Activated CD4-positive, alpha-beta T cell treated with anti-CD3 and anti-CD28 coated beads, Interleukin-2, amount 50 U/mL, for 24 hours (primary cell): ENCODE data around the gene GRM8.

Experiments used
- DNase-seq, 2 donors: peaks; one replicate each; pipeline ENCODE4 v3.0.0-alpha.2; 2020; ENCODE audit warnings: low read depth in 1 of 2, low spot score in 1 of 2

Gene GRM8

DNA sequence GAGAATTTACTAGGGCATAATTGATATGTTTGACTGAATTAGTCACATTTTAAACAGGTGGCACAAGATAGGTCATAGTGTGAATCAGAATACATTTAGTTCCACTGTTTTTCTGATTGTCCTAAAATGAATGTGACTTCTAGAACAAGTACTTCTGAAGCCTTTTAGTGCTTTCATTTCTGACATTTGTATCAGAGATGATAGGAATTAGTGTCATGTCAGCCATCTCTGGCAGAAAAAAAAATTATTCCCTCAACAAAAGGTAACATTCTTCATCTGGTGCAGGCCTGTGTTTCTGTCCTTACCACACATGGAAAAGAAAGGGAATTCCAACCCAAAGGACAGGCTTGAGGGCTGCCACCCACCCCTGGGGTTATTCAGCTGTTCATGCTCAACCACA, 21.3 kb downstream of the GRM8 start:
- no peak for DNase-seq

DNA sequence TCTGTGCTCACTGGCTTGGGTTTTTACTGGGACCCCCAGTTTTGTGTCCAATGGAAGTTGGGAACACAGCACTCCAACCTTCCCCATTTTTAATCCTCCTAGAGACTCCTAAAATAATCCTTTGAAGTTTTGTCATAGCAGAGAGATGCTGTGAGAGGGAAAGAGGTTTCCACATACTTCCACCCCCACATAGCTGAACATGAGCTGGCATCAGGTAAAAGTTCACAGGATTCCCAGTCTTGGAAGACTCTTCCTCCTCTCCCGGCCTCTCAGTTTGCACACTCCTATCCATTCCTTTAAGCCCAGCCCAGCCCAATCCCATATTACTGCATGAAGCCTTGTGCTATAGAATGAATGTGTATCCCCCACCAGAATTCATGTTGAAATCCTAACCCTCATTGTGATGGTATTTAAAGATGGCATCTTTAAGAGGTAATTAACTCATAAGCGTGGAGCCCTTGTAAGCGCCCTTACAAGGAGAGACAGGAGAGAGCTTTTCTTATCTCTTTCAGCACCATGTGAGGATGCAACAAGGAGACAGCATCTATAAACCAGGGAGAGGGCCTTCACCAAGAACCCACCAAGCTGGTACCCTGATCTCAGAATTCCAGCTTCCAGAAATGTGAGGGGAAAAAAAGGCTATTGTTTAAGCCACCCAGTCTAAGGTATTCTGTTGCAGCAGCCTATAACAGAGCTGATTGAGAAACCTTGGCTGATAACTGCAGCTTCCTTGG, 22.4 kb downstream of the GRM8 start:
- DNase-seq, result no peak

DNA sequence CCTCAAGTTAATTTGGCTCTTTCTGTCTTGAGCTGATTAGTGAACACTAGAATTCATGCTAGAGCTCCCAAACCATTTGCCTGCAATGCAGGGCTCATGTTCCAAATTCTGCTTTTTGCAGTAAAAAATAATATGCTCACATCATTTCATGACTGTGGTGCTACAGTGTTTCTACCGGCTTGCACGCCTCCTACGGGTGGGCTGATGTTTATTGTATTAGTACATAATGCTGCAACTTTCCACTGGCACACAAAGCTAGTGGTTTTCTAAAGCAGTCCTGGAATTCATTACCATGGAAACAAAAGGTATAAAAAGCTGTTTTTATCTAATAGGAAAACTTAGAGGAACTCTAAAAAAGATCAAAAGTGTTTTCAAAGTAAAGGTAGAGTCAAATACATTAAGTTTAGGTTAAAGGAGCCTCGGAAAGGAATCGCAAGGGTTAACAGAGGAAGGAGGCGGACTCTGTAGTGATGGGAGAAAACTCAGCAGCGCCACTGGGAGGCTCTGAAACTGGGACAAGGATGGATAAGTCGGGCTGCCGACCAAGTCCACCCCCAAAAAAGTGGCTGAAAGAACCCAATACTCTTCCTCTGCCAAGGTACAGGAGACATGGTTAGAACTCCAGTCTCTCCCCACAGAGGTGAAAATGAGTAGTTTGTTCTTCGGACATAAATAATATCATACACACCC, 25.9 kb downstream of the GRM8 start:
- no peak for DNase-seq

DNA sequence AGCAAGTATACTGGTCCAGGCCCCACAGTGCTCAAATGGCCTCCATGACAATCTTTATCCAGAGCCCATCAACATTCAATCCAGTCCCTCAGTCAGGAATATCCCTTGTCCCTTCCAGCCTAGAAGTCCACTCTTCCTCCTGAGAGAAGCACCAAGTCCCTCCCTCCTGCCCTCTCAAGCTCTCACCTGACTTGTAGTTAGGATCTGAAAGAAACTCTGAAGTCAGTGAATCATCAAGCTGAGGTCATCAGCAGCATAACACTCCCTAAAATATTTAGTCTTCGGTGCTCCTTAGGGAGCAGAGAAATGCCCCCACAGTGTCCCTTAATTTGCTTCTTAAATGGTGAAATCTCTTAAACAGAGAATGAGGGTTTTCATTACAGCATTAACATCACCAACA, 31.0 kb downstream of the GRM8 start:
- DNase-seq, result no peak

DNA sequence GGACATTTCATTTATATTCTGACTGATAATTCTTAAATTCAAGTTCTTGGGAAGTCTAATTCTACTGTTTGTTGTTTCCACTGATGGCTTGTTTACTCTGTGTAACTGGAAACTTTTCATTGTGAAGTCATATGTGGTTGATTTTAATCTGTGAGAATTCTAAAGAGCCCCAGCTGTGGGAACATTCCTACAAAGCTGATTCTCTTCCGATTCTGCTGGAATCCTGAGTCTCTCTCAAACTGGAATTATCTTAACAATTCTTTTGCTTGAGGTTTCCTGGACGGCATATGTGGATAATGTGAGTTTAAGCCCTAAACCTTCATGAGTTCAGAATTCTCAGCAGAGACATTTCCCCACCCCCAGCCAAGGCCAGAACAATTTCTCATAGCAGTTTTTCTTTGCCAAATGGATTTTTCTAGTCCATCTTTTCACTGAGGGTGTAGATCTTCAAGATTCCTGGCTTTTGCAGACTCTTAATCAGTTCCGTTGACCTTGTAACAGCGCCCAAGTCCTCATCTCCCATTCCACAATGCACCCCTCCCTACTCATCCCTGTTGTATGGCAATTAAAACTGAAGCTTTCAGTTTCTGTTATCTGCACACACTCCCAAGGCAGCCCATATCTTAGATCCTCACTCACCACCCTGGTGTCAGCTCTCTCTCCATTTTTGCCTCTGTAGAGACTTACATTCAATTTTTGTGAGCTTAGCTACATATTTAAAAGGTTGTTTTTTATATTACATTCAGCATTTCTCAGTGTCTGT, 37.6 kb downstream of the GRM8 start:
- DNase-seq, result no peak

DNA sequence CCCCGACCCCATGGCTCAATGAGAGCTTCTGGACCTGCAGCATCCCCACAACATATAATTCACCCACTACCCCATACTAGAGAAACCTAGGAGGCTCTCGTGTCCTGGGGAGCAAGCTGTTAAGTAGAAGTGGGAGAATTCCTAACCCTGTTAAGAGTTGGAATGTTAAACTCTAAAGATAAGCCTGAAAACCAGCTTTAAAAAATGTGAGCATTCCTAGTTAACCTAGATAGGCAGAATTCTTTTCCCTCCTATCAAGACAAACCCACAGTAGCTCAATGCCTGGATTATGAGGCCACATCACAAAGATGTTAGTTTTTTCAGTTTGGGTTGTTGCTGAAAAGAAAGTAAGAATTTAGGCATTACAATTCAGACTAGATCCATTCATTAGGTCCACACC, 42.9 kb downstream of the GRM8 start:
- no peak for DNase-seq

DNA sequence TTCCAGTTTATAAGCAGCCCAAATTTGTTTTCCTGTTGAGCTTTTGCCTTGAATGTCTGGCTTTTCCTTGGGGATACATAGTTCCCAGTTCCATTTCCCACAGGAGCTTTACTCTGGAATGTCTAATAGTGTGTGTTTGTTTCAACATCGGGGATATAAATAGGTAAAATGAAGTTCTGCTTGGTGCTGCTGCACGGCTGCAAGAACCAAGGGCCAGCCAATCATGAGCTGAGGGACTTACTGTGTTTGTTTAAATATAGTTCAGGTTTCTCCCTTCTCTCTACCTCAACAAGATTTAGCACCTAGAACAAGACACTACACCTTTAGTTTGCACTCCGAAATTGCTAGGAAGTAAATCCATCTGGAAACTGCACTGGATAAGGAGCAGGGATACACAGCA, 43.9 kb downstream of the GRM8 start:
- no peak for DNase-seq

DNA sequence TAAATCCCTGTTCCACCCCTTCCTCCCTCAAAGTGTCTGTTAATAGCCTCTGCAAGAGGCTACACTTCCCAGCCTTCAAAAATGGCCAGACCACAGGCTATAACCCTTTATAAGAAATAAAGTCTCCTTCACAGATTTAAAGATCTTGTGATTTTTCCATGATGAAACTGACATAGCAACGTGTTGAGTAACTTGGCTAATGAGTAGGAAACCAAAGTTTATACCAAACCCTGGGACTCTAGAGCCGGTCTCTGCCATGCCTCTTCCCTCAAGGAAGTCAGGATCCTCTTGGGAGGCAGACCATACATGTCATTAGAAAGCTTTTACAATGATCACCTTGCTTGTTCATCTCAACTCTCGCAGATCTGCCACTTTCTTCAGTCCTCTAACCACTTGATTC, 44.4 kb downstream of the GRM8 start:
- DNase-seq, result no peak

DNA sequence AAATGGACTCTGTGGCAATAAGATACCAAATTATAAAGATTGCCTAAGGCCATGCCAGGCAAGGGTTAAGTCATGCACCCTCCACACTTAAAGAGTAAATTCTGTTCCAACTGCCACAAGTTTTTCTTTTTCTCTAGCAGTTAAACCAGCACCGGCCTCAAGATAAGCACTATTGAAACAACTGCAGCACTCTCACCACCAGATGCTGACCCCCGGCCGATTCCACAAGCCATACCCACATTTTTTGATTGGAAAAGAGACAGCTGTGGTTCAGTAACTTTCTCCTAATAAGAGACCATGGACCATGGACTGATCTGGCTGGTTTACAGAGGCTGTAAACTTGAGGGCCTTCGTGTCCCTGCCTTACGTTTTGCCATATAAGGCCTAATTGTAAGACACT, 44.9 kb downstream of the GRM8 start:
- DNase-seq, result no peak

DNA sequence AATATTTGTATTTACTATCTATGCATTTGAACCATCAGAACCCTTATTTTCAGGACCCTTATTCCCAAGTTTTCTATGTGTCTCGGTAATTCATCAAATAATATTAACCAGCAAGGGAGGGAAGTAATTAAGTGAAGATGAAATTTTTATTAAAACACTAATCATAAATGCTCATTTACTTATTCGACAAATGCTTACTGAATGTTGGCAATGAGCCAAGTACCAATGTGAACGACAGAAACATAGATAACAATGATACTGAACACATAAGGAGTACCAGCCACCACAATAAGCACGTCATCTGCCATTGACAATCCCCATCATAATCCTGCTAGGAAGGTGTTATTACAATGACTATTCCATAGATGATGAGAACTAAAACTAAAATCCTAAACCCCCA, 45.5 kb downstream of the GRM8 start:
- no peak for DNase-seq

DNA sequence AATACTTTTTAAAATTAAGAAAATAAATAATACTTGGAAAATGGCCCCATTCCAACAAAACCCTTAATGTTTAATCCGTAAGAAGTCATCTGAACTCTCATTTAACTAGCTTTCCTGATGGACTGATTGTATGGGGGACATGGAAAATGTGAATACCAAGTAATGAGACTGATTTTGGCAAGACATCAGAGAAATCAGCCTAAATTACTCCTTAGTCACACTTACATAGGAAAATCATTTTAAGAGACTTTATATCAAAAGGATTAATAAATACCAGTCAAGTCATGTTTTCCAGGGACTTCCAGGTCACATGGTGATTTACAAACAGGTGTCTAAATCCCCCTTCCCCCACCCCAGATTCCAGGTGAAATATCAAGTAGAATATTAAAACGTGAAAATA, 58.2 kb downstream of the GRM8 start:
- no peak for DNase-seq

DNA sequence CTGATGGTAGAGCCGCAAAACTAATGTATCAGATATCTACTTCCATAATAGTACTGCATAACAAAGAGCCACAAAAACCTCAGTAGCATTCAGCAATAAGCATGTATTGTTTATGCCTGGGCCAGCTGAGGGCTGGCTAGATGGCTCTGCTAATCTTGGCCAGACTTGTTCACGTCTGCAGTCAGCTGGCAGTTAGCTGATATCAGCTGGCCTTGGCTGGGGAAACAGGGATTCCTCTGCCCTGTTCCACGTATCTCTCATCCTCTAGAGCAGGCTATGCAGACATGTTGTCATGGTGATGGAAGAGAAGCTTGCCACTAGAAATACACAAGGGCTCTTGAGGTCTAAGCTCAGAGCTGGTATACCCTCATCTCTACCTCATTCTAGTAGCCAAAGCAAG, 62.9 kb downstream of the GRM8 start:
- no peak for DNase-seq

DNA sequence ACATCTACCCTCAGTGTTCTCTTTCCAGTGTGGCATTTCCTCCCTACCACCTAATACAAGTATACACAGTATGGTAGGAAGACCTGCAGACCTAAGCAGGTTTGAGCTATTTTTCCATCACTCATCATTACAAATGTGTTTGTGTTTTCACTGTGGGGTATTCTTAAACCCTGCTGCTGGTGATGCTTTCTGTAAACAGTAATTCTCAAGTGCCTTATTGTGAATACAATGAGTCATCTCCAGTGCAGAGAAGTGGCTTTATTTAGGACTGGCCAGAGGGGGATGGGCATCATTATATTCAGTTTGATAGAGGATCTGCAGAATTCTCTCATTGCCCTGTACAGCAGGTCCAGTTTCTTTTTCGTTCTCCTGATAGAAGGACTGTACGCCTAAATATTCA, 63.7 kb downstream of the GRM8 start:
- no peak for DNase-seq

DNA sequence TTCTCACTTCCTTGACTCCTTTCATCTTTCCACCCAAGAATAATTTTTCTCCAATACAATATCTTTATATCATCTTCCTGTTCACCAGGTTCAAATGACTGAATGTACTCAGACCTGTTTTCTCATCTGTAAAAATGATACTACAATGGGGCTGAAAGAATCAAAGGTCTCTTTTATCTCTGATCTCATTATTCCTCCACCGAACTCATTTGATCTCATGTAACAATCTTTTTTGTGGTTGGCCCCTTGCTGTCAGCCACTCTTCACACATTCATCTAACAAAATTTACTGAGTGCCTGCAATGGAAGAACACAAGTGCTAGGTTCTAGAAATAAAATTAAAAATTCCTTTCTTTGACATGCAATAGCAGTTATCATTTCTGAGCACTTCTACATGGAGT, 65.0 kb downstream of the GRM8 start:
- no peak for DNase-seq

DNA sequence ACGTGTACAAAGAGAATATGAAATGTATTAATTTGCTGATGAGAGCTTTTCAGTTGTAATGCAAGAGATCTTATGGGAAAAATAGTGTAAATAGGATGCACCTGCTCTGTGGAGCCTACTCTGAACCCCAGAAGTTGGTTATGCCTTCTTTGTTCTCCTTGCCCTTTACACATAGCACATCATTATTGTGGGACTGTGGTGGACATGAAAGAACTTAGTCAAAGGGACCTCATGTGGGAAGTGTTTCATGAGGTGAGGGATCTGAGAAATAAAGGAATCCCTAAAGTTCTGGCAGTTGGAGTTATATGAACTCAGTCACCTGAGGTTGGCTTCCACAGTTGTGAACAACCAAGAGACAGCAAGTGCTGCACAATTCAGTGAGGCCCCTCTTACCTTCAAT, 66.1 kb downstream of the GRM8 start:
- no peak for DNase-seq

DNA sequence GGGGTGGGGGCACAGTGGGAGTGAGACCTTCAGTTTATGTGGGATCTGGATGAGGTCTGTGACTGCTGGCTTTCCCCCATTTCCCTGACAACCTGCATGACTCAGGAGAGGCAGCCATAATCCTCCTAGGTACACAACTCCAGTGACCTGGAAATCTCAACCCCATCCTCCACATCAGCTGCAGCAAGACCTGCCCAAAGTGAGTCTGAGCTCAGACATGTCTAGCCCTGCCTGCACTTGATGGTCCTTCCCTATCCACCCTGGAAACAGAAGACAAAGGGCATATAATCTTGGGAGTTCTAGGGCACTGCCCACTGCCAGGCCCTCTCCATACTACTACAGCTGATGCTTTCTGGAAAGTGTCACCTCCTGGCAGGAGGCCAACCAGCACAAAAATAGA, 75.6 kb downstream of the GRM8 start:
- DNase-seq, result no peak

DNA sequence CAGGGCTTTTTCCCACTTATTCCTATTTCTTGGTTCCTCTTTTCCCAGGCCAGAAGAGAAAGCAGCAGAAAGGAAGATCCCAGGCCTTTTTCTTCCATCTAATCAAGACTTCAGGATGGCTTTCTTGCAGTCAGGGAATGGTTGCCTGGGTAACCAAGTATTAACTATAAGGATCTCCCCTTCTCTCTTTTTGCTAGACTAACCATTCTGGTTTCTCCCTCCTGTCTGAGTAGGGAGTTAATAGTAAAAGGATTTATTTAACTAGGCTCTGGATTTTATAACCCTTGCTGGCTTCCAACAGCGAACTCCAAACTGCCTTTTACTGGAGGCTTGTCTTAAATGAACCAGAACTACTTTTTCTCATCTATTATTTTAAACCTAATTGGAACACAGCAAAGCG, 90.4 kb downstream of the GRM8 start:
- no peak for DNase-seq

DNA sequence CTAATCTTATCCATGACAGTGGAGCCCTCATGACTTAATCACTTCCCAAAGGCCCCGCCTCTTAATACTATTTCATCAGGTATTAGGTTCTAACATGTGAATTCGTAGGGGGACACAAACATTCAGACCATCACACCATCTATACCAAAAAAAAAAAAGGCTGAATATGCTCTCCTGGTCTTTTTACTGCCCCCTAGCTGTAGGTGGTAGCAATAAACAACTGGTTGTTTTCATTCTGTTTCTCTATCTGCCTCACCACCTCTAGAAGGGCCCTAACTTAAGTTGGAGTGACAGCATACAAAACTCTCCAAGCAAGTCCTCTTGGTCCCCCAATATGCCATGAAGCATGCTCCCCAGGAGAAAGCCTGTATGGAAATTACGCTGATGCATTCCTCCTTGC, 94.1 kb downstream of the GRM8 start:
- DNase-seq, result no peak

DNA sequence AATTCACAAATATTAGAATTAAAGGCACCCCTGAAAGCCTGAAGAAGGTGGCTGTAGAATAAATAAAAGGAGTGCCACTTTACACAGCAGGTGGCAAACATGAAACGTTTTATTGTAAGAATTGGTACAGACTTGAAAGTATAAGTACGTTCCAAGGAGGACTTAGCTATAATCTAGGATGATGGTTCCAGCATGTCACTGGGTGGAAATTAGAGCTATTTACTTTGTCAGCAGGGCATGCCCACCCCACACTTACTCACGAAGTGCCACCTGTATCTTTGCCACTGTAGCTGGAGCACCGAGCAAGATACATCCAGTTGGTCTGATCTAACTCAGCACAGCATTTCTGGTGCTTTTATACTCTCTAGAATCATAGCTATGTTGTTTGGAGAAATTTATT, 97.8 kb downstream of the GRM8 start:
- no peak for DNase-seq

DNA sequence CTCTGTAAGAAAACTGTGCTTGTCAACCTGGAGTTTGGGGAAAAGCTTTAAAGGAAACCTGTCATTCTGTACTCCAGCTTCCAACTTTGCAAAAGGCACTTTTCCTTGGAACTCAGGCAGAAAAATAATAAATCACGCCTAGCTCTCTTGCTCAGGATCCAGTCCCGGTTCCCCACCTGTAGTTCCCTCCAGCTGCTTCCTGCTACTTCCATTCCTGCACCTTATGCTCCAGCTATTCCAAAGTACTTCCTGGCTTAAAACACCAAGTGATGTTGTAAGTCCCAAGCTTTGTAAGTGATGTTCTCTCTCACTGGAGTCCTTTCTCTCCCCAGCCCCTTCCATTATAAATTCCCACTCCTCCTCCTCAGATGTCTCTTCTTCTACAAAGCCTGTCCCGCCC, 98.6 kb downstream of the GRM8 start:
- DNase-seq, result no peak

DNA sequence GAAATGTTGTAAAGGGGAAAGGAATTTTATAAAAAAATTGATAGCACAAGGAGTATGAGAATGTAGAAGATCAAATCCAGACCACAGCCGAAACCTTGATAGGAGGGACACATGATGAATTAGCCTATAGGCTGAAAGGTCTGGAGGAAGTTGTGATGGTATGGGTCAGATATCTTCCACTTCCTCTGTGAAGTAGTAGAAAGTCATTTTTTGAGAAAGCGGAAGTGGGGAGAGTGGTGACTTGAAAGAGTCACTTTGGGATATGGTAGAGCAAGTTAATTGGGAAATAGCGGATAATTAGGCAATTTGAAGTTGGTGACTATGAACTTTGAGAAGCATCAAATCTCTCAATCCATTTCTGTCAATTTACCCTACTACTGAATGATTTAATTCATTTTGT, 99.4 kb downstream of the GRM8 start:
- no peak for DNase-seq

DNA sequence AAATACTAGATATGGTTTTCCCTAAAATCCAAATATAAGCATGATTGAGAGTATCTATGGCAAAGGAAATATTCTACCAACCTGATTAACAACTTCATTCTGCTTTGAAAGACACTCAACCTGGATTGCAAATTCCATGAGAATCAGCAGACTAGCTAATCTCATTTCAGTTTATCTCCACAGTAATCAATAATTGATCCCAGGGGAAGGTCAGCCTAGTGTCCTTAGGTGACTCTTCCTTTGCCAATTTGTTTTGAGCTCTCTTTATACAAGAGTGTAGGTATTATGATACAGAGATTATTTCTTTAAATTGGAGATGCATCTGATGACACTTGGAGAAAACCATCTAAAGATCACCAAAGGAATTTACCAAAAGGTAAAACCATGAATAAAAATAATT, 100.3 kb downstream of the GRM8 start:
- no peak for DNase-seq
